Hepatocyte (in vitro differentiated cells): Measurements from ENCODE around the gene FGF4. TPM values are rescaled to one million over a fixed set of nuclear protein-coding genes. Genes with fewer than 3 reads are reported as not detected.

Source experiments
- DNase-seq: peaks from one replicate; pipeline ENCODE4 v3.0.0-alpha.2; 2016; ENCODE audit warnings: low spot score
- H2AFZ ChIP-seq: fragments of 200-600 bp; sonication (generic); 2 replicates; pipeline ENCODE4 v1.6.0; 2016; ENCODE audit warnings: antibody characterized with exemption, mild to moderate bottlenecking
- H3K27ac ChIP-seq: fragments of 200-600 bp; sonication (generic); 2 replicates; pipeline ENCODE4 v1.5.1; 2016; ENCODE audit warnings: mild to moderate bottlenecking
- H3K27me3 ChIP-seq: fragments of 200-600 bp; sonication (generic); 2 replicates; pipeline ENCODE4 v1.6.1; 2016
- H3K36me3 ChIP-seq: fragments of 200-600 bp; sonication (generic); replicated peaks from 2 replicates; pipeline ENCODE4 v1.5.1; 2016; ENCODE audit warnings: low read depth; ENCODE audit not compliant: insufficient read depth
- H3K4me1 ChIP-seq: fragments of 200-600 bp; sonication (generic); 2 replicates; pipeline ENCODE4 v1.5.1; 2016; ENCODE audit warnings: mild to moderate bottlenecking, moderate library complexity; ENCODE audit not compliant: insufficient read depth
- H3K4me2 ChIP-seq: fragments of 200-600 bp; sonication (generic); 2 replicates; pipeline ENCODE4 v1.6.0; 2016
- H3K4me3 ChIP-seq: fragments of 200-600 bp; sonication (generic); 2 replicates; pipeline ENCODE4 v1.5.1; 2016; ENCODE audit warnings: mild to moderate bottlenecking
- H3K79me2 ChIP-seq: fragments of 200-600 bp; sonication (generic); 2 replicates; pipeline ENCODE4 v1.6.0; 2017; ENCODE audit warnings: mild to moderate bottlenecking
- H3K9me2 ChIP-seq: fragments of 200-600 bp; sonication (generic); replicated peaks from 2 replicates; pipeline ENCODE4 v1.6.0; 2017; ENCODE audit warnings: mild to moderate bottlenecking; ENCODE audit not compliant: insufficient read depth
- H3K9me3 ChIP-seq: fragments of 200-600 bp; sonication (generic); 2 replicates; pipeline ENCODE4 v1.5.1; 2016; ENCODE audit warnings: low read depth, mild to moderate bottlenecking
- H4K20me1 ChIP-seq: fragments of 200-600 bp; sonication (generic); 2 replicates; pipeline ENCODE4 v1.6.0; 2016; ENCODE audit warnings: mild to moderate bottlenecking; ENCODE audit not compliant: insufficient read depth, poor library complexity, severe bottlenecking
- EZH2 ChIP-seq: fragments of 200-600 bp; sonication (generic); IDR thresholded peaks from 2 replicates; pipeline ENCODE4 v1.6.1; 2016; ENCODE audit warnings: antibody characterized with exemption, mild to moderate bottlenecking, borderline replicate concordance
- EZH2phosphoT487 ChIP-seq: fragments of 200-600 bp; sonication (generic); IDR thresholded peaks from one replicate; pipeline ENCODE4 v1.6.1; 2018; ENCODE audit warnings: antibody characterized with exemption, mild to moderate bottlenecking, low read depth, moderate library complexity; ENCODE audit not compliant: unreplicated experiment, severe bottlenecking
- WGBS: methylation state at CpG from one replicate; pipeline ENCODE4 v1.1.6; 2016; ENCODE audit warnings: low lambda C conversion rate; ENCODE audit errors: missing lambda C conversion rate; 5-methylcytosine and 5-hydroxymethylcytosine counted together
- polyA plus RNA-seq: library from polyadenylated mRNA; unstranded; fragments of >200 nt; fragmentation: Nextera tagmentation; extraction: Ambion mirVana; gene quantifications from 2 replicates; pipeline ENCODE4 v1.2.1, GENCODE V29; 2016
- total RNA-seq: library from RNA; depleted of rRNA; stranded (reverse); fragments of >200 nt; gene quantifications from 2 replicates; pipeline ENCODE4 v1.2.3, GENCODE V29; 2014
- TF ChIP-seq, protein P1 (sequence below): fragments of 200-600 bp; sonication (generic); IDR thresholded peaks from 2 replicates; pipeline ENCODE4 v1.5.1; 2016; ENCODE audit warnings: antibody characterized with exemption, mild to moderate bottlenecking; ENCODE audit not compliant: poor library complexity

FGF4 gene
- total and polyA plus RNA-seq, 2 experiments from 2014 or later = not detected

DNA sequence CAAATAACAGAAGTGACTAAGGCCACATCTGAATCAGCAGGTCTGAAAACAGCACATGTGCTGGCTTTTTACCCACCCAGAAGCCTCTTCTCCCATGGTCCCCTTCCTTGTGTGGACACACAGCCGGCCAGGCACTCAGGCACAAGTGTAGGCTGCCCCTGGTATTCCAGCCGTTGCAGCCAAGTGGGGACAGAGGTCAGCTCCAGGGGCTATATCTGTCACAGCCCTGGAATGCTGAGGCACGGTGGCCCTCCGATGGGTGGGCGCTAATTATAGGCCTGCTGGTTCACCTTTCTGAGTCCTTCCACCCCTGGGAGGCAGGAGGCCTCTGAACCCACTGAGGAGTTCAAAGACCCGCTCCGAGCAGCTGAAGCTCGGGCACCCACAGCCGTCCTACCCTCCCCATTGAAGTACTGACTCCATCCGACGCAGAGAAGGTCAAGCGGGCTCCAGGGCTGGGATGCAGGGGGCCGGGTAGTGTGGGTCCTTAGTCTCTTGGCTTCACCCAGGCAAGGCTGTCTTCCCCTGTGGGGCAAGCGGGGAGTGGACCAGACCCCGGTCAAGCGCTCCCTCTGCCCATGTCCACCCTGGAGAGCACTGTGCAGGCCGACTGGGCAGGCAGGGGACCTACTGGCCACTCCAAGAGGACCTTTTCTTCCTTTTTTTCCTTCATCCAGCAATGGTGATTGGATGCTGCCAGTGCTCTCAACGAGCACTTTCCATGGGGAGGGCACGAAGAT is 29.8 kb upstream of the FGF4 start:
- H3K36me3 ChIP-seq = no peaks in the 10 kb centered on the region
- no peak overlapping the region for H2AFZ ChIP-seq
- no peaks in the 10 kb centered on the region for H3K4me1 ChIP-seq
- no peak overlapping the region for H3K4me2 ChIP-seq
- no peak overlapping the region for H3K4me3 ChIP-seq
- TF ChIP-seq EZH2 (no peak), EZH2phosphoT487 (no peak)
- TF ChIP-seq, protein P1, sequence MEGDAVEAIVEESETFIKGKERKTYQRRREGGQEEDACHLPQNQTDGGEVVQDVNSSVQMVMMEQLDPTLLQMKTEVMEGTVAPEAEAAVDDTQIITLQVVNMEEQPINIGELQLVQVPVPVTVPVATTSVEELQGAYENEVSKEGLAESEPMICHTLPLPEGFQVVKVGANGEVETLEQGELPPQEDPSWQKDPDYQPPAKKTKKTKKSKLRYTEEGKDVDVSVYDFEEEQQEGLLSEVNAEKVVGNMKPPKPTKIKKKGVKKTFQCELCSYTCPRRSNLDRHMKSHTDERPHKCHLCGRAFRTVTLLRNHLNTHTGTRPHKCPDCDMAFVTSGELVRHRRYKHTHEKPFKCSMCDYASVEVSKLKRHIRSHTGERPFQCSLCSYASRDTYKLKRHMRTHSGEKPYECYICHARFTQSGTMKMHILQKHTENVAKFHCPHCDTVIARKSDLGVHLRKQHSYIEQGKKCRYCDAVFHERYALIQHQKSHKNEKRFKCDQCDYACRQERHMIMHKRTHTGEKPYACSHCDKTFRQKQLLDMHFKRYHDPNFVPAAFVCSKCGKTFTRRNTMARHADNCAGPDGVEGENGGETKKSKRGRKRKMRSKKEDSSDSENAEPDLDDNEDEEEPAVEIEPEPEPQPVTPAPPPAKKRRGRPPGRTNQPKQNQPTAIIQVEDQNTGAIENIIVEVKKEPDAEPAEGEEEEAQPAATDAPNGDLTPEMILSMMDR = no peak
- H3K79me2 ChIP-seq = no peaks in the 10 kb centered on the region
- H3K9me2 ChIP-seq = no peaks in the 10 kb centered on the region
- H3K9me3 ChIP-seq = no peaks in the 10 kb centered on the region
- H3K27me3 ChIP-seq = no peaks in the 10 kb centered on the region
- H4K20me1 ChIP-seq = no peaks in the 10 kb centered on the region
- no peak for DNase-seq
- 87% methylated on average over 19 of the region's 19 CpGs for WGBS
- H3K27ac ChIP-seq = no peak overlapping the region

DNA sequence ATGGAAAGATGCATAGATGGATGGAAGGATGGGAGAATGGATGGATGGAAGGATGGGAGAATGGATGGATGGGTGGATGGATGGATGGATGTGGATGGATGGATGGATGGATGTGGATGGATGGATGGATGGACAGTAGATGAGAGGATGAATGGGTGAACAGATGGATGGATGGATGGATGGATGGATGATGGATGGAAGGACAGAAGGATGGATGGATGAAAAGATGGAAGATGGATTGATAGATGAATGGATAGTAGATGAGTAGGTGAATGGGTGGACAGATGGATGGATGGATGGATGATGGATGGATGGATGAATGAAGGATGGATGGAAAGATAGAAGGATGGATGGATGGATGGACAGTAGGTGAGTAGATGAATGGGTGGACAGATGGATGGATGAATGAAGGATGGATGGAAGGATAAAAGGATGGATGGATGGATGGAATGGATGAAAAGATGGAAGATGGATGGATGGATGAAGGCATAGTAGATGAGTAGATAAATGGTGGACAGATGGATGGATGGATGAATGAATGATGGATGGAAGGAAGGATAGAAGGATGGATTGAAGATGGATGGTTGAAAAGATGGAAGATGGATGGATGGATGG is 28.6 kb upstream of the FGF4 start:
- no peaks in the 10 kb centered on the region for H3K9me3 ChIP-seq
- no peaks in the 10 kb centered on the region for H3K79me2 ChIP-seq
- no peaks in the 10 kb centered on the region for H3K4me1 ChIP-seq
- no peaks in the 10 kb centered on the region for H3K9me2 ChIP-seq
- no peak for DNase-seq
- H3K4me2 ChIP-seq = no peak overlapping the region
- TF ChIP-seq EZH2phosphoT487 (no peak), EZH2 (no peak)
- TF ChIP-seq, protein P1 = no peak
- H3K36me3 ChIP-seq = no peaks in the 10 kb centered on the region
- H3K27ac ChIP-seq = no peak overlapping the region
- no peaks in the 10 kb centered on the region for H4K20me1 ChIP-seq
- no peak overlapping the region for H3K4me3 ChIP-seq
- no peak overlapping the region for H2AFZ ChIP-seq
- H3K27me3 ChIP-seq = no peaks in the 10 kb centered on the region

DNA sequence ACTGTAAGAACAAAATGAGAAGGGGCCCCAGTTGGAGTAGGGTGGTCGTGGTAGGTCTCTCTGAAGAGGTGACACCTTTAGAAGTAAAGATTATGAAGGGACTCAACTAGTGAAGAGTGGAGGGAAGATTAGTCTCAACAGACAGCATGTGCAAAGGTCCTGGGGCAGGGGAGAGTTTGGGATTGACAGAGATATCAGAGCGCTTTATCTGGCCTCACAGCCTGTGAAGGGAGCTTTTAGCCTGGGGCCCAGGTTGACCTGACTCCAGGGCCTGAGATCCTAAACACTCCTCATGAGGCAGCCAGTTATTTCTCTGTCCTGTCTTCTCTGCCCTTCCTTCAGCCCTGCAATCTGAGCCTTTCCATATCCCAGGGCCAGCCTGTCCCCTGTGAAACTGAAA is 27.9 kb upstream of the FGF4 start:
- Histone ChIP-seq H3K9me2 (no peaks in the 10 kb centered on the region), H2AFZ (no peak overlapping the region), H3K79me2 (no peaks in the 10 kb centered on the region), H3K27ac (no peak overlapping the region), H3K4me2 (no peak overlapping the region), H4K20me1 (no peaks in the 10 kb centered on the region), H3K4me1 (no peaks in the 10 kb centered on the region), H3K27me3 (no peaks in the 10 kb centered on the region), H3K9me3 (no peaks in the 10 kb centered on the region), H3K4me3 (no peak overlapping the region), H3K36me3 (no peaks in the 10 kb centered on the region)
- DNase-seq = no peak
- TF ChIP-seq, protein P1 = no peak
- TF ChIP-seq EZH2phosphoT487 (no peak), EZH2 (no peak)
- WGBS = 91% methylated on average over 2 of the region's 2 CpGs
